Left ventricle myocardium inferior (tissue), 1 donor: Measurements from ENCODE around the gene ZNF277. TPM values are rescaled to one million over a fixed set of nuclear protein-coding genes. Genes with fewer than 3 reads are reported as not detected.

ENCODE experiments used
- DNase-seq: peaks from one replicate; pipeline ENCODE4 v3.0.0-alpha.2; 2020
- H3K27ac ChIP-seq: fragments of 200-600 bp; replicated peaks from 2 replicates; pipeline ENCODE4 v1.8.0; 2021
- H3K27me3 ChIP-seq: fragments of 200-600 bp; 2 replicates; pipeline ENCODE4 v1.8.0; 2021; ENCODE audit warnings: low read depth
- H3K36me3 ChIP-seq: fragments of 200-600 bp; 2 replicates; pipeline ENCODE4 v1.8.0; 2021
- H3K4me1 ChIP-seq: fragments of 200-600 bp; 2 replicates; pipeline ENCODE4 v1.8.0; 2021
- H3K4me3 ChIP-seq: fragments of 200-600 bp; 2 replicates; pipeline ENCODE4 v1.8.0; 2021; ENCODE audit warnings: mild to moderate bottlenecking, moderate library complexity
- H3K9me3 ChIP-seq: fragments of 200-600 bp; replicated peaks from 2 replicates; pipeline ENCODE4 v1.8.0; 2021
- CTCF ChIP-seq: fragments of 200-600 bp; IDR thresholded peaks from 2 replicates; pipeline ENCODE4 v1.8.0; 2021; ENCODE audit warnings: antibody characterized with exemption, mild to moderate bottlenecking, borderline replicate concordance
- intact Hi-C: fragments of 100-400 bp; cut with micrococcal nuclease; formaldehyde crosslinking; loops from one replicate; pipeline ENCODE4 v1.11.0; 2022
- total RNA-seq: library from RNA; stranded (reverse); fragmentation: NEBNext Ultra II Directional; extraction: Animal tissue kit (Norgen Biotek cat#: 25700); gene quantifications from one replicate; pipeline ENCODE4 v1.2.1, GENCODE V29; 2021
- donor health status: DM: no; HTN: yes; CAD: no; lungs with severe emphysema.

Gene ZNF277
- total RNA-seq, 1 donor from 2014 or later, result 14.6 TPM

- no peak for TF ChIP-seq CTCF
- no peaks in the 10 kb centered on the region for H3K9me3 ChIP-seq
- H3K27ac ChIP-seq, result no peak overlapping the region
- DNase-seq, result no peak
- intact Hi-C loops, result no loop called here
- H3K4me1 ChIP-seq, result peaks cover 33% of the 10 kb centered on the region
- H3K27me3 ChIP-seq, result no peaks in the 10 kb centered on the region
- H3K36me3 ChIP-seq, result no peaks in the 10 kb centered on the region
- no peak overlapping the region for H3K4me3 ChIP-seq
These were observed 14.5 kb downstream of the ZNF277 start for GRCh38 chr7:112220877-112221434.

GRCh38 chr7:112223310-112223709 lies 16.8 kb downstream of the ZNF277 start:
- intact Hi-C loops, result no loop called here
- TF ChIP-seq CTCF, result no peak
- H3K9me3 ChIP-seq, result no peaks in the 10 kb centered on the region
- no peaks in the 10 kb centered on the region for H3K27me3 ChIP-seq
- H3K36me3 ChIP-seq, result no peaks in the 10 kb centered on the region
- no peak overlapping the region for H3K4me3 ChIP-seq
- DNase-seq, result no peak
- peaks cover 43% of the 10 kb centered on the region for H3K4me1 ChIP-seq
- peak overlapping the region; percentile 25 for H3K27ac ChIP-seq

GRCh38 chr7:112224186-112224585 lies 17.7 kb downstream of the ZNF277 start:
- no peak for TF ChIP-seq CTCF
- peaks cover 43% of the 10 kb centered on the region for H3K4me1 ChIP-seq

GRCh38 chr7:112225006-112225405 lies 18.5 kb downstream of the ZNF277 start:
- TF ChIP-seq CTCF, result no peak
- Histone ChIP-seq H3K27ac (no peak overlapping the region), H3K4me3 (no peak overlapping the region), H3K36me3 (no peaks in the 10 kb centered on the region), H3K9me3 (no peaks in the 10 kb centered on the region), H3K27me3 (no peaks in the 10 kb centered on the region), H3K4me1 (peaks cover 43% of the 10 kb centered on the region)
- DNase-seq, result no peak
- intact Hi-C loops, result no loop called here

More at GRCh38 chr7:112224186-112224585, 17.7 kb downstream of the ZNF277 start:
- no peaks in the 10 kb centered on the region for H3K9me3 ChIP-seq
- no peak overlapping the region for H3K27ac ChIP-seq
- intact Hi-C loops, result no loop called here
- no peaks in the 10 kb centered on the region for H3K36me3 ChIP-seq
- no peak for DNase-seq
- H3K27me3 ChIP-seq, result no peaks in the 10 kb centered on the region
- H3K4me3 ChIP-seq, result no peak overlapping the region

- intact Hi-C loops, result no loop called here
- H3K4me1 ChIP-seq, result peaks cover 47% of the 10 kb centered on the region
- no peak for DNase-seq
- no peaks in the 10 kb centered on the region for H3K27me3 ChIP-seq
- no peak for TF ChIP-seq CTCF
- H3K4me3 ChIP-seq, result no peak overlapping the region
- no peaks in the 10 kb centered on the region for H3K36me3 ChIP-seq
- no peak overlapping the region for H3K27ac ChIP-seq
- no peaks in the 10 kb centered on the region for H3K9me3 ChIP-seq
These were observed 20.3 kb downstream of the ZNF277 start for GRCh38 chr7:112226701-112227276.
